ENCODE data around the gene STK31. TPM values are rescaled to one million over a fixed set of nuclear protein-coding genes. Genes with fewer than 3 reads are reported as not detected.

Gene STK31
- total and polyA plus RNA-seq, 2 experiments from 2014 or later, result 0.06 to 0.10 TPM

DNA sequence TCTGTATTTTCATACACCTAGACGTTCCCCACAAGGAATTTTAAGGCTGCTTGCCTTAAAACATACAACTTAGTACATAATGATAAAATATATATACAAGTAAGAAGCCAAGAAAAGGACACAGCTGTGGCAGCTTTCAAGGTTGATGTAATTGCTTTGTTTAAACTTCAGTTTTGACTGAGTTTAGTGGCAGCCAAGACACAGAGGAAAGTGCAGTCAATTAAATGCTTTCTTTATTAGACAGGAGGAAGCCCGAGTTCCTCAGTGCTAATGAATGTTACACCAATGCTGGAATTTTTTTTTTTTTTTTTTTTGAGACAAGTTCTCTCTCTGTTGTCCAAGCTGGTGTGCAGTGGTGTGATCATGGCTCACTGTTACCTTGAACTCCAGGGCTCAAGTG, 11.2 kb upstream of the STK31 start:
- Histone ChIP-seq H3K4me1 (ENCODE audit: insufficient read depth) (no peaks in the 10 kb centered on the region), H3K79me2 (no peaks in the 10 kb centered on the region), H3K9me3 (ENCODE audit: low read depth) (no peaks in the 10 kb centered on the region), H3K36me3 (replicated peaks; ENCODE audit: insufficient read depth, low read depth) (no peaks in the 10 kb centered on the region), H2AFZ (no peak overlapping the region), H3K27me3 (no peaks in the 10 kb centered on the region), H3K4me2 (no peak overlapping the region), H4K20me1 (ENCODE audit: insufficient read depth, poor library complexity, severe bottlenecking) (no peaks in the 10 kb centered on the region), H3K27ac (no peak overlapping the region), H3K9me2 (replicated peaks; ENCODE audit: insufficient read depth) (no peaks in the 10 kb centered on the region), H3K4me3 (no peak overlapping the region)
- WGBS (ENCODE audit: low lambda C conversion rate, missing lambda C conversion rate), result 65% methylated on average over 2 of the region's 2 CpGs
- DNase-seq (ENCODE audit: low spot score), result no peak
- TF ChIP-seq CTCF (IDR thresholded peaks at IDR 0.05; ENCODE audit: poor library complexity) (no peak), EZH2phosphoT487 (IDR thresholded peaks at IDR 0.05; ENCODE audit: low read depth, severe bottlenecking, unreplicated experiment) (no peak), EZH2 (IDR thresholded peaks at IDR 0.05; ENCODE audit: borderline replicate concordance) (no peak)

DNA sequence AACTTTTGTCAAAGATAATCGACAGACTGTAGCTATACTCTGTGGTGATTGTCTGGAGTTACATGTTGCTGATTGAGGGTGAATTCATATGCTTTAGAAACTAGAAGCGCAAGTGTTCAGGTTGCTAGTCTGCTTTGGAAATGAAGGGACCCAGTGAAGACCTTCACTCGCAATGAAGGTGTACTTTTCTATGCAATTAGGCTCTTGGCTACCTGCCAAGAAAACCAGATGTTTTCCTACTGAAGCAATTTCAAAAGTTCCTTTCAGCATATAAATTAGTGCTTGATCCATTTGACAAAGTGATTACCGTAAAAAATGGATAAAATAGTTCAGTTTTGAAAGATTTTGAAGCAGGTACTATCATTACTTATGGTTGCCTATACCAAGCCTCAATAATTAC, 10.0 kb upstream of the STK31 start:
- Histone ChIP-seq H3K9me3 (ENCODE audit: low read depth) (no peaks in the 10 kb centered on the region), H3K9me2 (replicated peaks; ENCODE audit: insufficient read depth) (no peaks in the 10 kb centered on the region), H3K4me1 (ENCODE audit: insufficient read depth) (no peaks in the 10 kb centered on the region), H3K79me2 (no peaks in the 10 kb centered on the region), H3K4me2 (no peak overlapping the region), H4K20me1 (ENCODE audit: insufficient read depth, poor library complexity, severe bottlenecking) (no peaks in the 10 kb centered on the region), H3K27ac (no peak overlapping the region), H3K4me3 (no peak overlapping the region), H2AFZ (no peak overlapping the region), H3K27me3 (no peaks in the 10 kb centered on the region), H3K36me3 (replicated peaks; ENCODE audit: insufficient read depth, low read depth) (no peaks in the 10 kb centered on the region)
- TF ChIP-seq EZH2 (IDR thresholded peaks at IDR 0.05; ENCODE audit: borderline replicate concordance), result no peak
- TF ChIP-seq EZH2phosphoT487 (IDR thresholded peaks at IDR 0.05; ENCODE audit: low read depth, severe bottlenecking, unreplicated experiment), result no peak
- WGBS (ENCODE audit: low lambda C conversion rate, missing lambda C conversion rate), result 73% methylated on average over 4 of the region's 4 CpGs
- no peak for DNase-seq (ENCODE audit: low spot score)

DNA sequence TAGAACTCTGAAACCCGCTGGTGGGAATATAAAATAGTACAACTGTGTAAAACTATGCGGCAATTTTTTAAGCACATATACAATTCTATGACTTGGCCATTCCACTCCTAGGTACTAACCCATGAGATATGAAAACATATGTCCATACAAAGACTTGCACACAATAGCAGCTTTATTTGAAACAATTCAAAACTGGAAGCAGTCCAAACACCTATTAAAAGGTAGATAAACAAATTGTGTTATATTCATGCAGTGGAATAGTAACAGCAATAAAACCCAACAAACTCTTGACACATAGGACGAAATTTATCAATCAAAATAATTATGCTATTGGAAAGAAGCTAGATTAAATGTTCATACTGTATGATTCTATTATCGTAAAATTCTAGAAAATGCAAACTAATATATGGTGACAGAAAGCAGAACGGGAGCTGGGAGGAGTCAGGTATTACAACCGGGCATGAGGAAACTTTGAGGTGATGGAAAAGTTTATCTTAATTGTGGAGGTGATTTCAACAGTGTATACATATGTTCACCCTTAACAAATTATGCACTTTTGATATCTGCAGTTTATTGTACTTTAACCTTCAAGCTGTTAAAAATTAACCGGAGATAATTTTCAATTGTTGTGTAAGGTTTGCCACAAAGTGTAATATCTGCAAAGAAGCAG, 803 bp upstream of the STK31 start:
- Histone ChIP-seq H4K20me1 (ENCODE audit: insufficient read depth, poor library complexity, severe bottlenecking) (no peaks in the 10 kb centered on the region), H3K9me2 (replicated peaks; ENCODE audit: insufficient read depth) (no peaks in the 10 kb centered on the region), H3K4me3 (no peak overlapping the region), H3K4me2 (peak overlapping the region; percentile 49), H2AFZ (no peak overlapping the region), H3K27ac (peak overlapping the region; percentile 46), H3K79me2 (no peaks in the 10 kb centered on the region), H3K4me1 (ENCODE audit: insufficient read depth) (no peaks in the 10 kb centered on the region), H3K27me3 (no peaks in the 10 kb centered on the region), H3K9me3 (ENCODE audit: low read depth) (peaks cover 11% of the 10 kb centered on the region), H3K36me3 (replicated peaks; ENCODE audit: insufficient read depth, low read depth) (no peaks in the 10 kb centered on the region)
- DNase-seq (ENCODE audit: low spot score), result peak; percentile 20
- no peak for TF ChIP-seq EZH2phosphoT487 (IDR thresholded peaks at IDR 0.05; ENCODE audit: low read depth, severe bottlenecking, unreplicated experiment)
- no peak for TF ChIP-seq EZH2 (IDR thresholded peaks at IDR 0.05; ENCODE audit: borderline replicate concordance)
- TF ChIP-seq CTCF (IDR thresholded peaks at IDR 0.05; ENCODE audit: poor library complexity), result no peak
- 70% methylated on average over 7 of the region's 7 CpGs for WGBS (ENCODE audit: low lambda C conversion rate, missing lambda C conversion rate)

DNA sequence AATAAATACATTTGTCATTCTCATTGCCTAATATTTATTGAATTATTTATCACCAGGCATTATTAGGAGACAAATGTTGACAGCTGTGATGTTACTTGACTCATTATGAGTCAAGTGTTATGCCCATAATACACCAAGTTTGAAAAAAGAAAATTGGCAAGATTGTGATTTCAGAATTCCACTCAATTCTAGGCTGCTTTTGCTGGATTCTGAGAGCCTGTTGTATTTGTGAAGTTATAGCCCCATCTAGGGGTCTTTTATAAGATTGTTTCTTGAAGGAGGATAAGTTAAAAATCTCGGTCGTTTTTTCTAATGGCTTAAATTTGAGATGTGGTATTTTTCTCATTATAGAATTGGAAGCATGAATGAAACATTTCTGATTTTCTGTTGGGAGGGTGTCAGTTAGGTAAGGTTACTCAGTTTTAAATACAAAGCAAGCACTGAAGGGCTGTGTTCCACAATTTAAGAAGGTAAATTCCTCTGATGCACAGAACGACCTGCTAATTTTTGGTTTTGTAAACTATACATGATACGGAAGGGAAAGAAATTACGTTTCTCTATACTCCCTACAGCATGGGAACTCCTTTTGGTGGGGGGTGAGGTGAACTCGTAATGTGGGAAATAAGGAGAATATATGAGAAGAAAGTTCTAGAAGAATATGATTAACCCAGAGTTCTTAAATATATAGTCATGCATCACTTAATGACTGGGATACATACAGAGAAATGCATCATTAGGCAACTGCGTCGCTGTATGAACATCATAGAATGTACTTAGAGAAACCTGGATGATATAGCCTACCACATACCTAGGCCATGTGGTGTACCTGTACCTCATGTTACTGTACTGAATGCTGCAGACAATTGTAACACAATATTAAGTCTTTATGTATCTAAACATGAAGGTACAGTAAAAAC, 2.6 kb downstream of the STK31 start:
- H3K27ac ChIP-seq, result no peak overlapping the region
- no peaks in the 10 kb centered on the region for H3K9me2 ChIP-seq (replicated peaks; ENCODE audit: insufficient read depth)
- H3K36me3 ChIP-seq (replicated peaks; ENCODE audit: insufficient read depth, low read depth), result no peaks in the 10 kb centered on the region
- no peaks in the 10 kb centered on the region for H3K27me3 ChIP-seq
- H3K4me2 ChIP-seq, result no peak overlapping the region
- no peak overlapping the region for H2AFZ ChIP-seq
- no peaks in the 10 kb centered on the region for H3K79me2 ChIP-seq
- TF ChIP-seq EZH2phosphoT487 (IDR thresholded peaks at IDR 0.05; ENCODE audit: low read depth, severe bottlenecking, unreplicated experiment), result no peak
- peak; percentile 73 for TF ChIP-seq CTCF (IDR thresholded peaks at IDR 0.05; ENCODE audit: poor library complexity)
- peak; percentile 71 for DNase-seq (ENCODE audit: low spot score)
- no peak overlapping the region for H3K4me3 ChIP-seq
- H3K4me1 ChIP-seq (ENCODE audit: insufficient read depth), result no peaks in the 10 kb centered on the region
- 56% methylated on average over 8 of the region's 8 CpGs for WGBS (ENCODE audit: low lambda C conversion rate, missing lambda C conversion rate)
- H3K9me3 ChIP-seq (ENCODE audit: low read depth), result no peaks in the 10 kb centered on the region
- H4K20me1 ChIP-seq (ENCODE audit: insufficient read depth, poor library complexity, severe bottlenecking), result no peaks in the 10 kb centered on the region
